ENCODE data around the gene CREB3L2. TPM values are rescaled to one million over a fixed set of nuclear protein-coding genes. Genes with fewer than 3 reads are reported as not detected.
"Not testable (repeated sequence)": the region's sequence is repeated elsewhere in the genome, so short reads cannot be mapped to it uniquely, and the experiment has no call there.

CREB3L2 gene
- total RNA-seq, 1 experiment from 2014 or later, result 39.9 TPM

GRCh38 chr7:137834552-137834951 lies 167.3 kb downstream of the CREB3L2 start:
- CTCF ChIA-PET, result interaction anchor here (0.9 kb wide), 1 partner anchor 21 kb away, joined by 3 read pairs; no protein-coding TSS in a partner anchor
- Mint-ChIP-seq H3K36me3 (ENCODE audit: insufficient read depth, unreplicated experiment) (no peaks in the 10 kb centered on the region), H3K9me3 (ENCODE audit: low read depth, unreplicated experiment) (peaks cover 5% of the 10 kb centered on the region), H3K4me1 (ENCODE audit: low read depth, unreplicated experiment) (no peaks in the 10 kb centered on the region), H3K27ac (ENCODE audit: unreplicated experiment) (no peak overlapping the region), H3K27me3 (ENCODE audit: unreplicated experiment) (peaks cover 29% of the 10 kb centered on the region), H3K4me3 (ENCODE audit: low read depth, unreplicated experiment) (no peak overlapping the region)
- no TSS peak for BruUV-seq (replicated peaks)
- intact Hi-C loops (cut with micrococcal nuclease; ENCODE audit: unreplicated experiment), result no loop called here
- DNase-seq, result no peak
- no peak for TF ChIP-seq CTCF (IDR thresholded peaks at IDR 0.05; ENCODE audit: unreplicated experiment)

GRCh38 chr7:137832990-137833389 lies 168.9 kb downstream of the CREB3L2 start:
- DNase-seq; H3K36me3 Mint-ChIP-seq (ENCODE audit: insufficient read depth, unreplicated experiment); H3K4me1 Mint-ChIP-seq (ENCODE audit: low read depth, unreplicated experiment); H3K9me3 Mint-ChIP-seq (ENCODE audit: low read depth, unreplicated experiment); H3K4me3 Mint-ChIP-seq (ENCODE audit: low read depth, unreplicated experiment); H3K27ac Mint-ChIP-seq (ENCODE audit: unreplicated experiment); BruUV-seq (replicated peaks); intact Hi-C loops (cut with micrococcal nuclease; ENCODE audit: unreplicated experiment); CTCF ChIA-PET: not testable (repeated sequence)
- H3K27me3 Mint-ChIP-seq (ENCODE audit: unreplicated experiment), result peaks cover 29% of the 10 kb centered on the region

- no TSS peak for BruUV-seq (replicated peaks)
- intact Hi-C loops (cut with micrococcal nuclease; ENCODE audit: unreplicated experiment), result no loop called here
- Mint-ChIP-seq H3K4me3 (ENCODE audit: low read depth, unreplicated experiment) (no peak overlapping the region), H3K27me3 (ENCODE audit: unreplicated experiment) (peaks cover 31% of the 10 kb centered on the region), H3K27ac (ENCODE audit: unreplicated experiment) (no peak overlapping the region), H3K9me3 (ENCODE audit: low read depth, unreplicated experiment) (peaks cover 5% of the 10 kb centered on the region), H3K4me1 (ENCODE audit: low read depth, unreplicated experiment) (no peaks in the 10 kb centered on the region), H3K36me3 (ENCODE audit: insufficient read depth, unreplicated experiment) (no peaks in the 10 kb centered on the region)
- no peak for TF ChIP-seq CTCF (IDR thresholded peaks at IDR 0.05; ENCODE audit: unreplicated experiment)
- DNase-seq, result no peak
- CTCF ChIA-PET, result no interaction called here
Observed at GRCh38 chr7:137832382-137832781, 169.5 kb downstream of the CREB3L2 start.

GRCh38 chr7:137831555-137831954 lies 170.3 kb downstream of the CREB3L2 start:
- H3K27ac Mint-ChIP-seq (ENCODE audit: unreplicated experiment); intact Hi-C loops (cut with micrococcal nuclease; ENCODE audit: unreplicated experiment); H3K36me3 Mint-ChIP-seq (ENCODE audit: insufficient read depth, unreplicated experiment); DNase-seq; H3K9me3 Mint-ChIP-seq (ENCODE audit: low read depth, unreplicated experiment); BruUV-seq (replicated peaks); H3K4me3 Mint-ChIP-seq (ENCODE audit: low read depth, unreplicated experiment); H3K4me1 Mint-ChIP-seq (ENCODE audit: low read depth, unreplicated experiment); CTCF ChIA-PET: not testable (repeated sequence)
- H3K27me3 Mint-ChIP-seq (ENCODE audit: unreplicated experiment), result peaks cover 33% of the 10 kb centered on the region

- CTCF ChIA-PET, result no interaction called here
Observed at GRCh38 chr7:137829337-137829992, 172.4 kb downstream of the CREB3L2 start.

More at GRCh38 chr7:137829337-137829992, 172.4 kb downstream of the CREB3L2 start:
- Mint-ChIP-seq H3K4me3 (ENCODE audit: low read depth, unreplicated experiment) (no peak overlapping the region), H3K36me3 (ENCODE audit: insufficient read depth, unreplicated experiment) (no peaks in the 10 kb centered on the region), H3K27me3 (ENCODE audit: unreplicated experiment) (peaks cover 33% of the 10 kb centered on the region), H3K4me1 (ENCODE audit: low read depth, unreplicated experiment) (no peaks in the 10 kb centered on the region), H3K9me3 (ENCODE audit: low read depth, unreplicated experiment) (peaks cover 5% of the 10 kb centered on the region), H3K27ac (ENCODE audit: unreplicated experiment) (no peak overlapping the region)
- intact Hi-C loops (cut with micrococcal nuclease; ENCODE audit: unreplicated experiment), result no loop called here
- no peak for DNase-seq
- TF ChIP-seq CTCF (IDR thresholded peaks at IDR 0.05; ENCODE audit: unreplicated experiment), result no peak
- BruUV-seq (replicated peaks), result no TSS peak
